ENCODE measurements around the gene SLC17A7. TPM values are rescaled to one million over a fixed set of nuclear protein-coding genes. Genes with fewer than 3 reads are reported as not detected.

The SLC17A7 gene
- polyA plus RNA-seq, 1 experiment, result 0.10 TPM

- H3K36me3 ChIP-seq (ENCODE audit: control insufficient read depth, insufficient read depth, low read length), result peaks cover 10% of the 10 kb centered on the region
- ChIA-PET CTCF (interaction anchor here (0.8 to 2.6 kb wide), 5 partner anchors 9 to 238 kb away, joined by 3 to 9 read pairs (median 4); partner anchors contain the start of gene FLT3LG), POLR2A (no interaction called here)
- DNase-seq (ENCODE audit: low read depth), result peak; percentile 96
- peak within 1 kb of the TSS; percentile 80 for H3K4me3 ChIP-seq (ENCODE audit: low read depth, low read length)
- TF ChIP-seq, protein P1, sequence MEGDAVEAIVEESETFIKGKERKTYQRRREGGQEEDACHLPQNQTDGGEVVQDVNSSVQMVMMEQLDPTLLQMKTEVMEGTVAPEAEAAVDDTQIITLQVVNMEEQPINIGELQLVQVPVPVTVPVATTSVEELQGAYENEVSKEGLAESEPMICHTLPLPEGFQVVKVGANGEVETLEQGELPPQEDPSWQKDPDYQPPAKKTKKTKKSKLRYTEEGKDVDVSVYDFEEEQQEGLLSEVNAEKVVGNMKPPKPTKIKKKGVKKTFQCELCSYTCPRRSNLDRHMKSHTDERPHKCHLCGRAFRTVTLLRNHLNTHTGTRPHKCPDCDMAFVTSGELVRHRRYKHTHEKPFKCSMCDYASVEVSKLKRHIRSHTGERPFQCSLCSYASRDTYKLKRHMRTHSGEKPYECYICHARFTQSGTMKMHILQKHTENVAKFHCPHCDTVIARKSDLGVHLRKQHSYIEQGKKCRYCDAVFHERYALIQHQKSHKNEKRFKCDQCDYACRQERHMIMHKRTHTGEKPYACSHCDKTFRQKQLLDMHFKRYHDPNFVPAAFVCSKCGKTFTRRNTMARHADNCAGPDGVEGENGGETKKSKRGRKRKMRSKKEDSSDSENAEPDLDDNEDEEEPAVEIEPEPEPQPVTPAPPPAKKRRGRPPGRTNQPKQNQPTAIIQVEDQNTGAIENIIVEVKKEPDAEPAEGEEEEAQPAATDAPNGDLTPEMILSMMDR (IDR thresholded peaks at IDR 0.05; ENCODE audit: insufficient read depth, low read depth, low read length), result peak; percentile 38; the same call in 1 of the 2 replicates
- H3K27me3 ChIP-seq (ENCODE audit: control insufficient read depth, insufficient read depth, low read length), result no peaks in the 10 kb centered on the region
These were observed 10.3 kb upstream of the SLC17A7 start, which contains the start of gene PIH1D1 for GRCh38 chr19:49451430-49452181. PIH1D1 (minus strand) TSS chr19:49451814; CDS start chr19:49451574, 240 bp downstream.

DNA sequence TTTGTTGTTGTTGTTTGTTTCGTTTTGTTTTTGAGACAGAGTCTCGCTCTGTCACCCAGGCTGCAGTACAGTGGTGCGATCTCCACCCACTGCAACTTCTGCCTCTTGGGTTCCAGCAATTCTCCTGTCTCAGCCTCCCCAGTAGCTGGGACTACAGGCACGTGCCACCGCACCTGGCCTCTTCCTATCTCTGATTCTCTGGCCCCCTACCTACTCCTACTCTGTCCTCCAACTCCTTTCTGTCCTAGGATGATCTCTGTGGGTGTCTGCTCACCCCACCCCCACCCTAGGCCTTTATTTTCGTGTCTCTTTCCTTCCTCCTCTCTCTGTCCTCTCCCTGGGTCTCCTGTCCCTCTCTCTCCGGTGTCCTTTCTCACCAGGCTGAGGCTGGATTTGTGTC lies 9.1 kb upstream of the SLC17A7 start:
- no peaks in the 10 kb centered on the region for H3K27me3 ChIP-seq (ENCODE audit: control insufficient read depth, insufficient read depth, low read length)
- CTCF ChIA-PET, result interaction anchor here (0.6 to 2.2 kb wide), 3 partner anchors 8 to 79 kb away, joined by 3 to 7 read pairs (median 3); no protein-coding TSS in a partner anchor
- POLR2A ChIA-PET, result no interaction called here
- TF ChIP-seq, protein P1 (IDR thresholded peaks at IDR 0.05; ENCODE audit: insufficient read depth, low read depth, low read length), result no peak
- peaks cover 10% of the 10 kb centered on the region for H3K36me3 ChIP-seq (ENCODE audit: control insufficient read depth, insufficient read depth, low read length)
- no peak for DNase-seq (ENCODE audit: low read depth)
- H3K4me3 ChIP-seq (ENCODE audit: low read depth, low read length), result peak overlapping the region; percentile 80

DNA sequence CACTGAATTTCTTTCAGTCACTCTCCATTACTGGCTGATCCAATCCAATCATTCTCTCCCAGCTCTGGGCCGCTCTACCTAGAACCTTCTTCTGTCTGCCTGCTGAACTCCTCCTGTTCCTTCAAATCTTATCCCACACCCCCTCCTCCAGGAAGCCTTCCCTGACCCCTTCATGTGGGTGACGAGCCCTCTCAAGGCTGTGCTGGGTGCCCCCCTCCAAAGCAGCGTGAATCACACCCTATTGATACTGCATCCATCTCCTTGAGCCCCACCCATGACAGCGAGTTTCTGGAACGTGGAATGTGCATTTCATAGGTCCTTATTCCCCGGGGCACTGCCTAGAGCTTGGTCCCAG lies 7.1 kb upstream of the SLC17A7 start:
- no peak overlapping the region for H3K4me3 ChIP-seq (ENCODE audit: low read depth, low read length)
- H3K36me3 ChIP-seq (ENCODE audit: control insufficient read depth, insufficient read depth, low read length), result peaks cover 10% of the 10 kb centered on the region
- no peak for DNase-seq (ENCODE audit: low read depth)
- TF ChIP-seq, protein P1 (IDR thresholded peaks at IDR 0.05; ENCODE audit: insufficient read depth, low read depth, low read length), result no peak
- ChIA-PET CTCF (interaction anchor here (1.0 to 1.1 kb wide), 2 partner anchors 57 to 221 kb away, joined by 3 to 5 read pairs; no protein-coding TSS in a partner anchor), POLR2A (no interaction called here)
- H3K27me3 ChIP-seq (ENCODE audit: control insufficient read depth, insufficient read depth, low read length), result no peaks in the 10 kb centered on the region

GRCh38 chr19:49447485-49448431 lies 6.4 kb upstream of the SLC17A7 start:
- Histone ChIP-seq H3K27me3 (ENCODE audit: control insufficient read depth, insufficient read depth, low read length) (no peaks in the 10 kb centered on the region), H3K4me3 (ENCODE audit: low read depth, low read length) (no peak overlapping the region), H3K36me3 (ENCODE audit: control insufficient read depth, insufficient read depth, low read length) (peaks cover 10% of the 10 kb centered on the region)
- DNase-seq (ENCODE audit: low read depth), result no peak
- ChIA-PET POLR2A (no interaction called here), CTCF (interaction anchor here (1.0 to 1.5 kb wide), 3 partner anchors 26 to 221 kb away, joined by 3 to 7 read pairs (median 5); partner anchors contain the start of gene FLT3LG)
- TF ChIP-seq, protein P1 (IDR thresholded peaks at IDR 0.05; ENCODE audit: insufficient read depth, low read depth, low read length), result no peak

Measured in BJ (cell line).